Kidney (tissue), 14 donors: ENCODE measurements around the gene CD2BP2. TPM values are rescaled to one million over a fixed set of nuclear protein-coding genes. Genes with fewer than 3 reads are reported as not detected.
"Not testable (repeated sequence)": the region's sequence is repeated elsewhere in the genome, so short reads cannot be mapped to it uniquely, and the experiment has no call there.

Source experiments
- DNase-seq, 5 donors: peaks; one replicate each; pipeline ENCODE4 v3.0.0-alpha.2; 2013 to 2020
- FAIRE-seq: peaks from 2 replicates; lab custom pipeline; 2012; peaks lifted over from hg19 to GRCh38; lab: Jason Lieb, UNC
- H3K27ac ChIP-seq, 2 donors: one replicate each; pipeline ENCODE4 v1.7.0; 2013; ENCODE audit warnings: low read depth in 2 of 2, low read length in 2 of 2, inconsistent platforms in 1 of 2
- H3K27me3 ChIP-seq: one replicate; pipeline ENCODE4 v1.7.1; 2013; ENCODE audit warnings: low read length, inconsistent platforms; ENCODE audit not compliant: control insufficient read depth, insufficient read depth
- H3K36me3 ChIP-seq, 3 donors: one replicate each; pipeline versions ENCODE4 v1.7.0 to v1.7.1; 2013; ENCODE audit warnings: low read length in 3 of 3, control low read depth in 1 of 3, inconsistent platforms in 1 of 3; ENCODE audit not compliant: insufficient read depth in 3 of 3, control insufficient read depth in 2 of 3
- H3K4me1 ChIP-seq, 3 donors: one replicate each; pipeline versions ENCODE4 v1.7.0 to v1.7.1; 2013; ENCODE audit warnings: low read length in 3 of 3, inconsistent platforms in 1 of 3, low read depth in 1 of 3; ENCODE audit not compliant: control insufficient read depth in 2 of 3, insufficient read depth in 2 of 3
- H3K4me3 ChIP-seq, 3 donors: one replicate each; pipeline versions ENCODE4 v1.7.0 to v1.8.1; 2013; ENCODE audit warnings: low read length in 3 of 3, control low read depth in 1 of 3, inconsistent platforms in 1 of 3
- H3K9ac ChIP-seq, 3 donors: one replicate each; pipeline versions ENCODE4 v1.7.0 to v1.7.1; 2013; ENCODE audit warnings: low read length in 3 of 3, control low read depth in 1 of 3, inconsistent platforms in 1 of 3
- H3K9me3 ChIP-seq, 3 donors: one replicate each; pipeline versions ENCODE4 v1.7.0 to v1.7.1; 2013; ENCODE audit warnings: low read length in 3 of 3, control low read depth in 1 of 3, inconsistent platforms in 1 of 3; ENCODE audit not compliant: control insufficient read depth in 2 of 3, insufficient read depth in 1 of 3
- intact Hi-C: fragments of 100-400 bp; cut with DNase I; formaldehyde crosslinking; loops from one replicate; pipeline ENCODE4 v1.11.1; 2022
- polyA plus RNA-seq: library from polyadenylated mRNA; stranded (reverse); fragments of 350-450 nt; fragmentation: Illumina TruSeq; extraction: RNeasy Lipid Tissue Mini Kit (QIAGEN cat#74804); gene quantifications from one replicate; pipeline ENCODE4 v1.2.3, GENCODE V29; 2014; ENCODE audit warnings: low read depth, low replicate concordance; ENCODE audit not compliant: insufficient read depth
- total RNA-seq: library from RNA; stranded (reverse); fragmentation: NEBNext Ultra II Directional; extraction: Animal tissue kit (Norgen Biotek cat#: 25700); gene quantifications from one replicate; pipeline ENCODE4 v1.2.1, GENCODE V29; 2021
- TF ChIP-seq, protein P1 (sequence below): IDR thresholded peaks from 3 replicates; pipeline ENCODE4 v1.5.1; 2012; ENCODE audit warnings: mild to moderate bottlenecking, moderate library complexity, borderline replicate concordance; ENCODE audit not compliant: insufficient read depth; ENCODE audit errors: extremely low read depth
- donor health status: control.
- donor health status: control.
- donor health status: control.
- donor health status: control.
- donor health status: control.
- donor health status: DM: yes; HTN: yes; CAD: no.
- donor health status: Normal renal cell carcinoma (clear cell type).

The CD2BP2 gene
- total and polyA plus RNA-seq, 2 donors from 2014 or later: 61.8 to 68.1 TPM

DNA sequence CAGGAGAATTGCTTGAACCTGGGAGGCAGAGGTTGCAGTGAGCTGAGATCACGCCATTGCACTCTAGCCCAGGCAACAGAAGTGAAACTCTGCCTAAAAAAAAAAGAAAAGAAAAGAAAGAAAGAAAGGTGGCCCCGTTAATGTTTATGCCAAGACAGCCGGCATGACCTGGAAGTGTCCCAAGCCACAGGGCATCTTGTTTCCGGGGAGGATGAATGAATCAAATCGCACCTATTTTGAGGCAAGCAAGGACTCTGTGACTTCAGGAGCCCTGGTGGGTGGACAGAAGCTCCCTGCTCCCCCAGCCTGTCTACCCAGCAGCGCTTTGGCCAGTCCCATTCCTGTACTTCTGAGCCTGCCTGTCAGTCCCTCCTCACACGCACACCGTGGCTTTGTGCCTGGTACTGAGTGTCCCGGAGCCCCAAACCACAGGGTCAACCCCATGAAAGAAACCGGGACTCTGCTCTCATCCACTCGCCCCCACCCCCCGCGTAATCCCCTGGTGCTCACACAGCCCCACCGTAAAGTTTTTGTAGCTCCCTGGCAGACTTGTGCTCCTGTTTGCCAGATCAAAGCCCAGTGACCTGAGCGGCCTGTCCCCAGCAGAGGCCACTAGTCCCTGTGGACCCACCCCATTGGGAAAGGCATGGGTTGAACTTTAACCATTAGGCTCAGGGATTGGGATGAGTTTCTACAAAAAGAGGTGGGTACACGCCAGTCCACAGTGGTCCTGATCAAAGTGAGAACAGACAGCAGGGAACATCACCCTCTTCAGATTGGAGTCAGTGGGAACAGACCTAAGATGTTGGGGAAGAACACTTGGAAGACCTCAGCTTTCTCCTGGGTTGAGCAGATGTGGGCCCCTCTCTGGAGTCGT, 19.3 kb downstream of the CD2BP2 start:
- H3K9ac ChIP-seq: peak overlapping the region; percentile 42 to 58 (median 55)
- FAIRE-seq: no peak
- H3K4me3 ChIP-seq: peak overlapping the region; percentile 63 to 66 (median 64)

DNA sequence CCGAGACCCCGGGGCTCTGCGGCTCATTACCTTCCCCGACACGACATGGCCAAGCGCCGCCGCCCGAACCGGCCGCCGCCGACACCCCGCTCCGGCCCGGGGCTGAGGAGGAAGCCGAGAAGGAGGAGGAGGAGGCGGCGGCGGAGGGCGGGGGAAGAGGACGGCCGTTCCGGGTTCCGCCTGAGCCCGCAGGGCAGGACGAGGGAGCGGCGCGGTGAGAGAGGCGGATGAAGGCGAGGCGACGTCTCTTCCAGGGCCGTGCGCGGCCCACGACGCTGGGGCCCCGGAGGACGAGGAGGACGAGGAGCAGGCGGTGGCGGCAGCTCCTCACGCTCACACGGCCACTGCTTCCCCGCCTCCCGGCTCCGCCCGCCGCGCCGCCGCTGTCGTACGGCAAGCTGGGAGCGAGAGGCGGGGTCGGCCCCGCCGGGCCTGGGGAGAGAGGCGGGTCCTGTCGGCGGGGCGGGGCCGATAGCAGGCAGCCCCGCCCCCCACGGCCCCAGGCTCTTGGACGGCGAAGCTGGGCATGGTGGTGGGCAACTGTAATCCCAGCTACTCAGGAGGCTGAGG, 20.0 kb downstream of the CD2BP2 start:
- H3K9me3 ChIP-seq, intact Hi-C loops, H3K36me3 ChIP-seq, FAIRE-seq, H3K4me1 ChIP-seq, H3K27me3 ChIP-seq: not testable (repeated sequence)
- DNase-seq: peak; percentile 84 to 96 (median 91)
- peak overlapping the region; percentile 80 to 89 for H3K27ac ChIP-seq
- peak overlapping the region; percentile 63 to 66 (median 64) for H3K4me3 ChIP-seq
- peak overlapping the region in 2 of 3 donors; percentile 42 to 58 for H3K9ac ChIP-seq

More for the DNA sequence above, 19.3 kb downstream of the CD2BP2 start:
- Histone ChIP-seq H3K9me3 (no peaks in the 10 kb centered on the region), H3K27ac (peak overlapping the region; percentile 47 to 57), H3K36me3 (no peaks in the 10 kb centered on the region), H3K4me1 (peaks cover 0 to 5% (median 5%) of the 10 kb centered on the region in 3 donors), H3K27me3 (no peaks in the 10 kb centered on the region)
- TF ChIP-seq, protein P1, sequence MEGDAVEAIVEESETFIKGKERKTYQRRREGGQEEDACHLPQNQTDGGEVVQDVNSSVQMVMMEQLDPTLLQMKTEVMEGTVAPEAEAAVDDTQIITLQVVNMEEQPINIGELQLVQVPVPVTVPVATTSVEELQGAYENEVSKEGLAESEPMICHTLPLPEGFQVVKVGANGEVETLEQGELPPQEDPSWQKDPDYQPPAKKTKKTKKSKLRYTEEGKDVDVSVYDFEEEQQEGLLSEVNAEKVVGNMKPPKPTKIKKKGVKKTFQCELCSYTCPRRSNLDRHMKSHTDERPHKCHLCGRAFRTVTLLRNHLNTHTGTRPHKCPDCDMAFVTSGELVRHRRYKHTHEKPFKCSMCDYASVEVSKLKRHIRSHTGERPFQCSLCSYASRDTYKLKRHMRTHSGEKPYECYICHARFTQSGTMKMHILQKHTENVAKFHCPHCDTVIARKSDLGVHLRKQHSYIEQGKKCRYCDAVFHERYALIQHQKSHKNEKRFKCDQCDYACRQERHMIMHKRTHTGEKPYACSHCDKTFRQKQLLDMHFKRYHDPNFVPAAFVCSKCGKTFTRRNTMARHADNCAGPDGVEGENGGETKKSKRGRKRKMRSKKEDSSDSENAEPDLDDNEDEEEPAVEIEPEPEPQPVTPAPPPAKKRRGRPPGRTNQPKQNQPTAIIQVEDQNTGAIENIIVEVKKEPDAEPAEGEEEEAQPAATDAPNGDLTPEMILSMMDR: no peak
- DNase-seq: peak in 1 of 5 donors; percentile 70
- intact Hi-C loops: no loop called here

DNA sequence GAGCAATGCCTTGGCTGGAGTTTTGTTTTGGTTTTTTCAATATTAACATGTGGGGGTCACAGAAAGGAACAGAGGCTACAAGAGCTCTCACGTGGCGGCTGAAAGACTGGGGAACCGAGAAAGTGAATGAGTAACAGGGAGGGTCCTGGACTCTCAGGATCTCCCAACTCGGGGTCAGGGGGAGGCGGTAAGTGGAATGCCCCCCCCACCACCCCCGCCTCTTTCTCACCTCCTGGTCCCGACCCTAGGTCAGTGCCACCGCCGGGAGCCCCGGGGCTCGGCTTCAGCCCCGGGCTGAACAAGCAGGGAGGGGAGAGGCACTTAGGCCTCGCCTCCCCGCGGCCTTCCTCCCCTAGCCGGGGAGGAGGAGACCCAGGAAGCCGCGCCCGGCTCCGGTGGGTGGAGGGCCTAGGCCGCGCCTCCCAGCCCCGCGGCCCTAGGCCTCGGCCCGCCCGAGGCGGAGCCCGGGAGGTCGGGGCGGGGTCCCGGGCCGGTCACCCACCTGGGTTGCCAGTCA, 20.6 kb downstream of the CD2BP2 start:
- peak; percentile 70 to 96 (median 87) for DNase-seq

DNA sequence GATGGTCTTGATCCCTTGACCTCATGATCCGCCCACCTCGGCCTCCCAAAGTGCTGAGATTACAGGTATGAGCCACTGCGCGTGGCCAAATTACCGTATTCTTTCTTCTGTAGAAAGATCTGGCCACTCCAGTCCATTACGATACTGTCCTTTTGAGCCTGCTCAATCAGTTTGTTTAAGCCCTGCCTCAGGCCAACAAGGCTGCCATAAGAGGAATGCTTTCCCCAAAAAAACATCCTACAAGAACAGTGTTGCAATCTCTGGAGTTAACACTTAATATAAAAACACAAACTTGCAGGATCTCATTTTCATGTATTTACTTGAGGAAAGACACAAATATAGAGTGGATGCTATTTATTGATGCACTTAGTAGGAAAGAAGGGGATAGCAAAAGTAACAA, 30.9 kb downstream of the CD2BP2 start:
- H3K36me3 ChIP-seq, H3K4me1 ChIP-seq, H3K27ac ChIP-seq, intact Hi-C loops, DNase-seq, H3K9me3 ChIP-seq, H3K9ac ChIP-seq, FAIRE-seq, H3K27me3 ChIP-seq, H3K4me3 ChIP-seq: not testable (repeated sequence)

More for the DNA sequence above, 20.6 kb downstream of the CD2BP2 start:
- H3K9me3 ChIP-seq, H3K4me1 ChIP-seq, H3K36me3 ChIP-seq, intact Hi-C loops, H3K27me3 ChIP-seq, FAIRE-seq: not testable (repeated sequence)
- H3K27ac ChIP-seq: peak overlapping the region in 1 of 2 donors; percentile 65
- H3K9ac ChIP-seq: peak overlapping the region in 1 of 3 donors; percentile 34
- H3K4me3 ChIP-seq: peak overlapping the region; percentile 48 to 57 (median 50)

DNA sequence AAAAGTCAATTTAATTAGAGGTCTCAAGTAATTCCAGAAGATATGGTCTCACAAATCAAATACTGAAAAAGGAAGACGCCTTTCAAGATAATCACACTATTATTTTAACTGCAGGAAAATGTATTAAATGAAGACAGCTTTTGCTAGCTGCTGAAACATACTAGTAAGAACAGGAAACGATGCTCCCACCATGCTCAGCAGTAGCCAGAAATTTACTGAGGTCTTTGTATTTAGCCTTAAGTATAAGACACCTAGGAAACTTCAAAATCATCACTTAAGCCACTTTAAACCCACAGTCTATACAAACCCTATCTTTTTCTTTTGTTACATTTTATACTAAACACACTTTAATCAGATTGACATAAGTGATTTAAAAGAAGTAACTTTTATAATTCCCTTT, 36.5 kb downstream of the CD2BP2 start:
- H3K27me3 ChIP-seq, H3K36me3 ChIP-seq, FAIRE-seq, H3K27ac ChIP-seq, H3K9me3 ChIP-seq, DNase-seq, H3K4me3 ChIP-seq, H3K4me1 ChIP-seq, intact Hi-C loops, H3K9ac ChIP-seq: not testable (repeated sequence)

DNA sequence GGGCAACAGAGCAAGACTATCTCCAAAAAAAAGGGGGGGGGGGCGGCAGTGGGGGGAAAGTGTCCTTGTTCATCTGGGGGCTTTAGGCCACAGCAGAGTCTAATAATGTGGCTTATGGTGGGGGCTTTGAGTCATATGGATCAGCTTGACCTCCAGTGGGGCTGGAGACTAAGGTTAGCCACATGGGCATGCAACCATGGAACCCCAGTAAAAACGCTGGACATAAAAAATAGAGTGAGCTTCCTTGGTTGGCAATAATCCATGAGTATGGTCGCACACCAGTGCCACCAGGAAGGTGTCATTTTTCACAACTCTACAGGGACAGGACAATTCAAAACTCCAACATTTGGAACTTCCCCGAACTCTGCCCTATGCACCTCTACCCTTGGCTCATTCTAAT, 44.2 kb downstream of the CD2BP2 start:
- FAIRE-seq, H3K9ac ChIP-seq, H3K4me1 ChIP-seq, H3K36me3 ChIP-seq, intact Hi-C loops, H3K4me3 ChIP-seq, H3K27me3 ChIP-seq, DNase-seq, H3K9me3 ChIP-seq, H3K27ac ChIP-seq: not testable (repeated sequence)

DNA sequence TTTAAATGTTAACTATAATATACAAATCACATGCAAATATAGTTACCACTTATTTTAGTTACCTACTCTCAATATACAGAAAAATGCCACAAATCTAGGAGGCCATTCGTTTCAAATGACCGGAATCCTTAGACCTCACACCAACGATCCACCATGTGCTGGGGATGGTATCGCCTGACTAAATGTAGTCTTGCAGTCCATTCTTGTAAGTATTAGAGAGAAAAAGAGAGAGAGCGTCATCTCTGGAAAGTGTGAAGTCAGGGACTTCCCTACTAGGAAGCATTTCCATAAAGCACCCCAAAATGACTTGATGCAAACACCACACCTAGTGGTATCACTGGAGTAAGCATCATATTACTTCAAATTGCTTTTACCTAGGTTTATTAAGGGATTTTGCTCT, 45.9 kb downstream of the CD2BP2 start:
- not testable (repeated sequence) for DNase-seq, H3K27me3 ChIP-seq, FAIRE-seq

More for the DNA sequence above, 45.9 kb downstream of the CD2BP2 start:
- H3K9me3 ChIP-seq, H3K27ac ChIP-seq, H3K9ac ChIP-seq, H3K4me3 ChIP-seq, H3K4me1 ChIP-seq, H3K36me3 ChIP-seq, intact Hi-C loops: not testable (repeated sequence)
